ENCODE results near the gene ZNF33B.
"Not testable (repeated sequence)": the region's sequence is repeated elsewhere in the genome, so short reads cannot be mapped to it uniquely, and the experiment has no call there.

The ZNF33B gene

GRCh38 chr10:42638055-42638820 lies at the start of gene ZNF33B:
TSS of gene ZNF33B (minus strand) at chr10:42638570. CDS start at chr10:42636928, 1,642 bp downstream.
- H3K4me3 ChIP-seq: peak within 1 kb of the TSS; percentile 50 to 77 (median 73)
- peak within 1 kb of the TSS; percentile 35 to 99 (median 97) for H3K27ac ChIP-seq

DNA sequence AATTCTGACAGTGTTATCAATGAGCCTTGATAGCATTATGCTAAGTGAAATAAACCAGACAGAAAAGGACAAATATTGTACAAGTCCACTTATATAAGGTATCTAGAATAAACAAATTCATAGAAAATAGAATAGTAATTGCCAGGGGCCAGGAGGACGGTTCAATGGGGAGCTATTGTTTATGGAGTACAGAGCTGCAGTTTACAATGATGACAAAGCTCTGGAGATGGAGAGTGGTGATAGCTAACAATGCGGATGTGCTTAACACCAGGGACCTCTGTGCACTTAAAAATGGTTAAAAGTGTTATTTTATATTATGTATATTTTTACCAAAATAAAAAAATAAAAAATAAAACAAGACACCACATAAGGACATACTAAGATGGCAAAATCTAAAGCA lies 46.1 kb upstream of the ZNF33B start:
- H3K4me3 ChIP-seq: no peak overlapping the region
- H3K27ac ChIP-seq: no peak overlapping the region

DNA sequence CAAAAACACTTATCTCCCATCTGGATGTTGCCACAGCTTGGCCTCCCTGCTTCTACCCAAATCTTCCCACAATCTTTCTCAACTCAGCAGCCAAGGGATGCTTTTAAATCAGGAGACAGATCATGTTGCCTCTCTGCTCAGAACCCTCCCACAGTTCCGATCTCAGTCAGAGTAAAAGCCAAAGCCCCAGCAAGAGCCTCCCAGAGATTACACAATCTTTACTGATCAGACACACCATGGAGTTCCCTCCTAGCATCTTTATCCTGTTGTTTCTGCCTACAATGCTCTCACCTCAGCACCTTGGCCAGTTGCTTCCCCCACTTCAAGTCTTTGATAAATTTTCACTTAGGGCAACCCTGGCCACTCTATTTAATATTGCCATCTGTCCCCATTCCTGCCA lies 41.9 kb upstream of the ZNF33B start:
- Histone ChIP-seq H3K27ac (no peak overlapping the region), H3K4me3 (no peak overlapping the region)

DNA sequence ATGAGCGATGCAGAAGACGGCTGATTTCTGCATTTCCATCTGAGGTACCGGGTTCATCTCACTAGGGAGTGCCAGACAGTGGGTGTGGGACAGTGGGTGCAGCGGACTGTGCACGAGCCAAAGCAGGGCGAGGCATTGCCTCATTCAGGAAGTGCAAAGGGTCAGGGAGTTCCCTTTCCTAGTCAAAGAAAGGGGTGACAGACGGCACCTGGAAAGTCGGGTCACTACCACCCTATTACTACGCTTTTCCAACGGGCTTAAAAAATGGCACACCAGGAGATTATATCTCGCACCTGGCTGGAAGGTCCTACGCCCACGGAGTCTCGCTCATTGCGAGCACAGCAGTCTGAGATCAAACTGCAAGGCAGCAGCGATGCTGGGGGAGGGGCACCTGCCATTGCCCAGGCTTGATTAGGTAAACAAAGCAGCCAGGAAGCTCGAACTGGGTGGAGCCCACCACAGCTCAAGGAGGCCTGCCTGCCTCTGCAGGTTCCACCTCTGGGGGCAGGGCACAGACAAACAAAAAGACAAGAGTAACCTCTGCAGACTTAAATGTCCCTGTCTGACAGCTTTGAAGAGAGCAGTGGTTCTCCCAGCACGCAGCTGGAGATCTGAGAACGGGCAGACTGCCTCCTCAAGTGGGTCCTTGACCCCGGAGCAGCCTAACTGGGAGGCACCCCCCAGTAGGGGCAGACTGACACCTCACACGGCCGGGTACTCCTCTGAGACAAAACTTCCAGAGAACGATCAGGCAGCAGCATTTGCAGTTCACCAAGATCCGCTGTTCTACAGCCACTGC lies 27.0 kb upstream of the ZNF33B start:
- not testable (repeated sequence) for H3K27ac ChIP-seq, H3K4me3 ChIP-seq

DNA sequence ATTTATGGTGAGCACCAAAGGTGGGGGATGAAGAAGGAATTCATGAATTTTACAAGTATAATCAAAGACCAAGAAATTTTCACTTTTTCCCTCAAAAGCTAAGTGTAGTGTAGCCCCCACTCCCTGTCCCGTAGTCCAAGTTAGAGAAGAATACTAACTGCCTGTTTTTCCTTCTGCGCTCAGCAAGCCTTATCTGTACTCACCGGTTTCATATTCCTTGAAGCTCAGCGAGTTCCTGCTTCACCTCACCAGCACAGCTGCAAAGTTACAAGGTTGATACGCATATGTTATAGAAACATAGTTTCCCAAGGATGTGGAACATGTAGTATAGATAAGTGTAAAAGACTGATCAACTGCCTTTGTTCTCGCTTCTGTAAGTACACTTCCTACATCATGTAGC lies 16.0 kb upstream of the ZNF33B start:
- Histone ChIP-seq H3K4me3 (no peak overlapping the region), H3K27ac (no peak overlapping the region)

DNA sequence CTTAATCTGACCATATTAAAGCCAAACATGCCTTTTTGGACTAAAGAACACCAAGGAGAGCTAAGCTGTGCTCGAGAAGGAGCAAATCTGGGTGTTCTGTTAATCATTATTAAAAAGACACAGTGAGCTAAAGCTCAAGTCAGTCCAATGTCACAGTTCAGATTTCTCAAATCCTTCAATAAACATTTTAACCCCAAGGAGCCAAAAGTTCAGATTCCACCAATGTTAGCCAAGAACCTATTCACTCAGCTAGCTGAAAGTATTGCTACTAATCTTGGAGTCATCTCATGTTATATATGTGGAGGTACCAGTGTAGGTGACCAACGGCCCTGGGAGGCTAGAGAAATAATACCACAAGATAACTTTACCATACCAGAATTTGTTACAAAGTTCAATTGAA lies 14.5 kb upstream of the ZNF33B start:
- no peak overlapping the region for H3K4me3 ChIP-seq

DNA sequence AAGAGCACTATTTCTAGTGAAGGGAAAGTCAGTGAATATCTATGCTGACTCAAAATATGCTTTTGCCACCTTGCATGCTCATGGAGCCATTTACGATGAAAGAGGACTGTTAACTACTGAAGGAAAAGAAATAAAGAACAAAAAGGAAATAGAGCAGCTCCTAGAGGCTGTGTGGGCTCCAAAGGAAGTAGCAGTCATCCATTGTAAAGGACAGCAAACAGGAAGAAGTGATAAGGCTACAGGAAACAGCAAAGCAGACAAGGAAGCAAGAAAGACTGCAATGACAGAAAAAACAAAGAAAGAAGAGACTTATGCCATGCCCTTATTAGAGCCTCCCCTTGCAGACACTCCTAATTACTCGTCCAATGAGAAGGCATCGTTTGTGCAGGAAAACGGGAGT lies 12.0 kb upstream of the ZNF33B start:
- no peak overlapping the region for H3K27ac ChIP-seq
- H3K4me3 ChIP-seq: no peak overlapping the region

More for the DNA sequence above, 14.5 kb upstream of the ZNF33B start:
- H3K27ac ChIP-seq: no peak overlapping the region

GRCh38 chr10:42648512-42648911 lies 10.1 kb upstream of the ZNF33B start:
- Histone ChIP-seq H3K4me3 (no peak overlapping the region), H3K27ac (no peak overlapping the region)

DNA sequence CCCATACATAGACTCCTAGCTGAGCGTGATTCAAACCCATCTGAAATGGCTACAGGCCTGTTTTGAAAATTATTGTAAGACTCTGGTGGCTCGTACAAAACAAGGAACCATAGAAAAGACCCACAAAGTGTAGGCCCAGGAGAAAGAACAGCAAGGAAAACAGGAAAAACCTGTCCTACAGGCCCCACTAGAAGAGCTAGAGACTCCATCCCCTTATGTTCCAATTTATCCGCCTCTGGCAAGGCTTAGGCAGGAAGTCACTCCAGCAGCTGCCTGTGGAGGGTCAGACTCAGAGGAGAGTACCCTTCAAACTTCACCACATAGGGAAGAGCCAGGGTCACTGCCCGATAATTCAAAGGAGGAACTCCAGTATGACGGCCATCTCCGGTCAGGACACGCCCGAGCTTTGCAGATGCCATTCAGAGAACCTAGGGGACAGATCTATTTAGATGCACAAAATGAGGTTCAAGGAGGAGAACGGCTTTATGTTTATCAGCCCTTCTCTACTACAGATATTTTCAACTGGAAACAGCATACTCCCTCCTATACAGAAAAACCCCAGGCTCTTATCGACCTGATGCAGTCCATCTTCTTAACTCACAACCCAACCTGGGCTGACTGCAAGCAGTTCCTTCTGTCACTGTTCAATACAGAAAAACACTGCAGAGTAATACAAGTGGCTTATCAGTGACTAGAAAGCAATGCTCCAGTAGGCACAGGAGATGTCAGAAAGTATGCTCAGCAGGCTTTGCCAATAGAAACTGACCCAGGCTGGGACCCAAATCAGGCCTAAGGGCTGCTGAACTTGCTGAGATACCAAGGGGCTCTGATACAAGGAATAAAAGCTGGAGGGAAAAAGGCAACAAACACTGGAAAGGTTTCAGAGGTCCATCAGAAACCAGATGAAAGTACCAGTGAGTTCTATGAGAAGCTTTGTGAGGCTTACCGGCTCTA lies 8.6 kb upstream of the ZNF33B start:
- Histone ChIP-seq H3K4me3 (no peak overlapping the region), H3K27ac (no peak overlapping the region)

GRCh38 chr10:42646214-42646613 lies 7.8 kb upstream of the ZNF33B start:
- no peak overlapping the region for H3K4me3 ChIP-seq
- H3K27ac ChIP-seq: peak overlapping the region in 1 of 21 experiments; percentile 14

DNA sequence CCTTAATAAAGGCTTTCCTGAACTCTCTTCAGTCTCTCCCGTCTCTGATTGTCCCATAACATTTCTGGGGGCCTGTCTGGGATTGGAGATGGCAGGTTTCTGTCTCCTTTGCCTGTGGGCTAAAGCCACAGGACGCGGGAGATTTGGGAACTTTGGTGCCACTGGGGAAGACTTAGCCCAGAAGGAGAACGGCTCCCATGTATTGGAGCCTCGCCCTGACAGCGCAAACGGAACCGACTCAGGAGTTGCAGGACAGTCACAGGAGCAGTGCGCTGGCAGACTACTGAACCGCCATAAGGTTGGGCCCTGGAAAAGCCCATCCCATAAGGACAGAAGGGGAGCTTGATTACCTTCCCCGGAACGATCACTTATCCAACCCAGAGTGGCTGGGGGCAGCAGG lies 7.1 kb upstream of the ZNF33B start:
- Histone ChIP-seq H3K27ac (peak overlapping the region in 1 of 21 experiments; percentile 14), H3K4me3 (no peak overlapping the region)

- Histone ChIP-seq H3K4me3 (no peak overlapping the region), H3K27ac (no peak overlapping the region)
Measured at GRCh38 chr10:42645103-42645502, 6.7 kb upstream of the ZNF33B start.

DNA sequence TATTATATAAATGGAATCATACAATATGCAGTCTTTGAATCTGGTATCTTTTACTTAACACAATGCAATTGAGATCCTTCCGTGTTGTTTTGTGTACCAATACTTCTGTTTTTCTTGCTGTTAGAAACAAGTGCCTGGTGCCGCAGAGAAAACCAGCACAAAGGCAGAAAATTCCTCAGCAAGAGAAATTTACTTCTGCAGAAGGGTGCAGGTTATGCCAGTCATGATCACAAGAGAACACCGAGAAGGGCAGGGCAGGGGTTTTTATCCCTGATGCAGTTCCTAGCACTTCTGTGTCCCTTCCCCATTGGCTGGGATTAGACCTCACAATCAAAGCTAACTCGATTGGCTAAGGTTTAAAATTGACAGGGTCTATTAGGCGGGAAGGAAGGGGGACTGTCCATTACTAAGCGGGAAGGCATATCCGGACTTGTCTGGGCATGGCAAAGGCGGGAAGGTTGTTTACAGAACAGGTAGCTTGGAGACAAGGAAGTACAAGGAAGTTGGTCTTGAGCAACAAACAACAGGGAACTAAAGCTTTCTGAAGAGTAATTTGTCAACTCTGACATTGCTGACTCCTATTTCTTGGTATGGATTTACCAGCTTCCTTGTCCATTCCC lies 2.4 kb upstream of the ZNF33B start:
- no peak overlapping the region for H3K4me3 ChIP-seq
- no peak overlapping the region for H3K27ac ChIP-seq

DNA sequence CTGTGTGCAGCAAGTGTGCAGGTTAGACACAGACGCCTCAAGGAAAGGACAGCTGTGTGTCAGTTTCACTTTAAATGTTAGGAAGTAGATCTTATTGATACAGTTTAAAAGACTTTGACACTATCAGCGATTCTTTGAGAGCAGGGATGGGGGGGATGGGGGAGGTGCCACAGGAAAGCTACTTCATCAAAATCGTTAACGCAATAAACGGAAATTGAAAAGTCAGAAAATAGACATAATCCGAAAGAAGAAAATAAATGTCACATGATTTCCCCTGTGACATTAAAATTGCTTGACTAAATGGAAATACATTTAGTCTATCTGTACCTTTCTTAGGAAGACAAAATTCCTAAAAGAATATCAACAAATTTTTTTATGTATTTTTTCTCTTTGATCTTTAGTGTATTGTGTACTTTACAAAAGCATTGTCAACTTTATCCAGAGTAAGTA lies 476 bp upstream of the ZNF33B start:
- H3K27ac ChIP-seq: peak overlapping the region; percentile 16 to 99 (median 97)
- peak overlapping the region; percentile 50 to 77 (median 73) for H3K4me3 ChIP-seq

DNA sequence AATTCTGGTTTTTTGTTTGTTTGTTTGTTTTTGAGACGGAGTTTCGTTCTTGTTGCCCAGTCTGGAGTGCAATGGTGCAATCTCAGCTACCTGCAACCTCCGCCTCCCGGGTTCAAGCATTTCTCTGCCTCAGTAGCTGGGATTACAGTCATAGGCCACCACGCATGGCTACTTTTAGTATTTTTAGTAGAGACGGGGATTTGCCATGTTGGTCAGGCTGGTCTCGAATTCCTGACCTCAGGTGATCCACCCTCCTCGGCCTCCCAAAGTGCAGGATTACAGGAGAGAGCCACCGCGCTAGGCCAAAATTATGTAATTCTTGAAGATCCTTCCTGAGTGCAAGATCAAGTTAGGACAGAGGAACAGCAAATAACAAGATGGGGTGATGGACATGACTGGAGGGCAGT lies 719 bp downstream of the ZNF33B start:
- Histone ChIP-seq H3K4me3 (peak overlapping the region; percentile 50 to 77 (median 73)), H3K27ac (peak overlapping the region in 20 of 21 experiments; percentile 87 to 99 (median 97))

DNA sequence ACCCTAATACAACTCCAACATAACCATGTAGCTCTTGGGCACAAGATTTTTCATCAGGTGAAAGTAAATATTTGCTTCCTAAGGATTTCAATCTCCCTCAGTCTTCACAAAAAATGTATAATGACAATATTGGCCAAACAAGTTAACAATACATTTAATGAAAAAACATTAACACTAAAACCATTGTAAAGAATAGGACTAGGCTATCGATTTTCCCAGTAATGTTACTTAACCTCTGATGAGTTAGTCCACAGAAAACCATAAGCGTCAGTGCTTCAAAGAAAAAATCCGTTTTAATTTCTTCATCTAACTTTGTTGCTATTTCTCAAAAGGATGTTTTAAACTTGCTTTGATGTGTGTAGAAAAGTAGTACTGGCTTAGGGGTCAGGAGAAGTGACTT lies 1.2 kb downstream of the ZNF33B start:
- Histone ChIP-seq H3K4me3 (peak overlapping the region in 6 of 7 experiments; percentile 50 to 77 (median 74)), H3K27ac (peak overlapping the region in 12 of 21 experiments; percentile 87 to 99 (median 96))

GRCh38 chr10:42635098-42635497 lies 3.3 kb downstream of the ZNF33B start:
- no peak overlapping the region for H3K27ac ChIP-seq
- H3K4me3 ChIP-seq: no peak overlapping the region

DNA sequence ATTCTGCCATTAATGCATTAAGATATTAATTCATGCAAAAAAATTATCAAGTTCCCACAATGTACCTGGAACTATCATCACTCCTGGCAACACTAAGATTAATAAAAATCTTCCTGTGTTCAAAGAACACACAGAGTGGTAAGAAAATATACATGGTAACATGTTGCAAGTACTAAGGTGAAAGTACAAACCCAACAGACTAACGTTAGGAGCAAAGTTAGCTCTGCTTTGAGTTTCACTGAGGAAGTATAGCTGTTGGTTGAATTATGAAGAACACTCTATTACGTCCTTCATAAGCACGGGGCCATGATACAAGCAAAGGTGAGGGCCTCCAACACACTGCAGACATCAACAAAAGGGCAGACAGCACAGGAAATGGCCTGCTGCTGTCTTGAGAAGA lies 5.8 kb downstream of the ZNF33B start:
- H3K4me3 ChIP-seq: no peak overlapping the region
- no peak overlapping the region for H3K27ac ChIP-seq

DNA sequence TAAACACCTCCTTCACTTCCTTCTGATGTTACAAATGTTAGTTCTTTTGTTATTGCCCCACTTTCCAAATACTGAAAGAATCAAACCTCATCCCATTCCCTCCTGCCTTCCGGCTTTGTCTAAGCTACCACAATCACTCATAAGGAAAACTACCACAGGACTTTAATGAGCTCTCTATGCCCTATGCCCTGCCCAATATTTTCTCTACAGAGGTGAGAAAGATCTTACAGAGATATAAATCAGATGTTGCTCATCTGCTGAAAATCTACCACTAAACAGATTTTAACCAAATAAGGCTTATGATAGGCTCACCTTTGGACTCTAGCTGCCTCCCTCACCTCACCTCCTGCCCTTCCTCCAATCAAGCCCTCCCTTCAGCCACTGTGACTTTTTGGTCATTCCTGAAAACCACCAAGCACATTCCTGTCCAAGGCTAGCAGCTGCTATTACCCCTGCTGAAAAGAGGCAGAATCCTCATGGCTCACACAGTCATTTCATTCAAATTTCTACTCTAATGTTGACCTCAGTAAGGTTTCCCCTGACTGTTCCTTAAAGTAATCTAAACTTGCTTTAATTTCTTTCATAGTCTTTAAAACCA lies 7.7 kb downstream of the ZNF33B start:
- peak overlapping the region in 1 of 21 experiments; percentile 12 for H3K27ac ChIP-seq

More for the DNA sequence above, 7.7 kb downstream of the ZNF33B start:
- H3K4me3 ChIP-seq: no peak overlapping the region
